Measurements from ENCODE around the gene CETN1.

DNA sequence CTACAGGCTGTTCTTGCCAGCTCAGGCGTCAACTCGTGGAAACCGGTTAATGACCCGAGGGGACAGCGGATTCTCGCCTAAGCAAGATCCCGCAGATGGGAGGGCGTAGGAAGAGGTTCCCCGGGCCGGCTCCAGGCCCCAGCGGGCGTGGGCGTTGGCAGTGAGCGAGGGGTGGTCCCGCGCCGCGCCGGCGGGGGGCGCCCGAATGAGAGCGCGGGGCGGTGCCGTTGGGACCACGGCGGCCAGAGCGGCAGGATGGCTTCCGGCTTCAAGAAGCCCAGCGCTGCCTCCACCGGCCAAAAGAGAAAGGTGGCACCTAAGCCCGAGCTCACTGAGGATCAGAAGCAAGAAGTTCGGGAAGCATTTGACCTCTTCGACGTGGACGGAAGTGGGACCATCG is at the start of gene CETN1:
- TF ChIP-seq POLR2AphosphoS5 (IDR thresholded peaks at IDR 0.05) = no peak
- TF ChIP-seq, protein P1, sequence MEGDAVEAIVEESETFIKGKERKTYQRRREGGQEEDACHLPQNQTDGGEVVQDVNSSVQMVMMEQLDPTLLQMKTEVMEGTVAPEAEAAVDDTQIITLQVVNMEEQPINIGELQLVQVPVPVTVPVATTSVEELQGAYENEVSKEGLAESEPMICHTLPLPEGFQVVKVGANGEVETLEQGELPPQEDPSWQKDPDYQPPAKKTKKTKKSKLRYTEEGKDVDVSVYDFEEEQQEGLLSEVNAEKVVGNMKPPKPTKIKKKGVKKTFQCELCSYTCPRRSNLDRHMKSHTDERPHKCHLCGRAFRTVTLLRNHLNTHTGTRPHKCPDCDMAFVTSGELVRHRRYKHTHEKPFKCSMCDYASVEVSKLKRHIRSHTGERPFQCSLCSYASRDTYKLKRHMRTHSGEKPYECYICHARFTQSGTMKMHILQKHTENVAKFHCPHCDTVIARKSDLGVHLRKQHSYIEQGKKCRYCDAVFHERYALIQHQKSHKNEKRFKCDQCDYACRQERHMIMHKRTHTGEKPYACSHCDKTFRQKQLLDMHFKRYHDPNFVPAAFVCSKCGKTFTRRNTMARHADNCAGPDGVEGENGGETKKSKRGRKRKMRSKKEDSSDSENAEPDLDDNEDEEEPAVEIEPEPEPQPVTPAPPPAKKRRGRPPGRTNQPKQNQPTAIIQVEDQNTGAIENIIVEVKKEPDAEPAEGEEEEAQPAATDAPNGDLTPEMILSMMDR (IDR thresholded peaks at IDR 0.05) = no peak
- no peak for TF ChIP-seq POLR2A (IDR thresholded peaks at IDR 0.05)

Data from gastroesophageal sphincter (tissue), 3 donors.